OCI-LY1 (cell line): ENCODE results near the gene ALDOA.

ENCODE experiments used
- EZH2 ChIP-seq: fragments of 200-600 bp; sonication (generic), shearing (Covaris generic); IDR thresholded peaks from 2 replicates; pipeline ENCODE4 v1.8.0; 2017; ENCODE audit warnings: borderline replicate concordance, mixed run types, mild to moderate bottlenecking, antibody characterized with exemption, low read length, moderate library complexity, mixed read lengths
- TF ChIP-seq, protein P1 (sequence below): fragments of 200-600 bp; sonication (generic), shearing (Covaris generic); IDR thresholded peaks from 2 replicates; pipeline ENCODE4 v1.5.1; 2017; ENCODE audit warnings: mild to moderate bottlenecking, antibody characterized with exemption, low read length, moderate library complexity, mixed read lengths

- TF ChIP-seq, protein P1, sequence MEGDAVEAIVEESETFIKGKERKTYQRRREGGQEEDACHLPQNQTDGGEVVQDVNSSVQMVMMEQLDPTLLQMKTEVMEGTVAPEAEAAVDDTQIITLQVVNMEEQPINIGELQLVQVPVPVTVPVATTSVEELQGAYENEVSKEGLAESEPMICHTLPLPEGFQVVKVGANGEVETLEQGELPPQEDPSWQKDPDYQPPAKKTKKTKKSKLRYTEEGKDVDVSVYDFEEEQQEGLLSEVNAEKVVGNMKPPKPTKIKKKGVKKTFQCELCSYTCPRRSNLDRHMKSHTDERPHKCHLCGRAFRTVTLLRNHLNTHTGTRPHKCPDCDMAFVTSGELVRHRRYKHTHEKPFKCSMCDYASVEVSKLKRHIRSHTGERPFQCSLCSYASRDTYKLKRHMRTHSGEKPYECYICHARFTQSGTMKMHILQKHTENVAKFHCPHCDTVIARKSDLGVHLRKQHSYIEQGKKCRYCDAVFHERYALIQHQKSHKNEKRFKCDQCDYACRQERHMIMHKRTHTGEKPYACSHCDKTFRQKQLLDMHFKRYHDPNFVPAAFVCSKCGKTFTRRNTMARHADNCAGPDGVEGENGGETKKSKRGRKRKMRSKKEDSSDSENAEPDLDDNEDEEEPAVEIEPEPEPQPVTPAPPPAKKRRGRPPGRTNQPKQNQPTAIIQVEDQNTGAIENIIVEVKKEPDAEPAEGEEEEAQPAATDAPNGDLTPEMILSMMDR, result no peak
- no peak for TF ChIP-seq EZH2
Observed at GRCh38 chr16:30077656-30078055, 12.1 kb downstream of the ALDOA start.
